GM12873 (cell line): ENCODE measurements around the gene NEUROG1.

Experiments used
- TF ChIP-seq, protein P1 (sequence below): IDR thresholded peaks from 2 replicates; pipeline ENCODE4 v1.5.1; 2012; ENCODE audit warnings: low read depth, mild to moderate bottlenecking, moderate library complexity, low read length, control low read depth; ENCODE audit not compliant: insufficient read depth; ENCODE audit errors: missing control alignments

The NEUROG1 gene

DNA sequence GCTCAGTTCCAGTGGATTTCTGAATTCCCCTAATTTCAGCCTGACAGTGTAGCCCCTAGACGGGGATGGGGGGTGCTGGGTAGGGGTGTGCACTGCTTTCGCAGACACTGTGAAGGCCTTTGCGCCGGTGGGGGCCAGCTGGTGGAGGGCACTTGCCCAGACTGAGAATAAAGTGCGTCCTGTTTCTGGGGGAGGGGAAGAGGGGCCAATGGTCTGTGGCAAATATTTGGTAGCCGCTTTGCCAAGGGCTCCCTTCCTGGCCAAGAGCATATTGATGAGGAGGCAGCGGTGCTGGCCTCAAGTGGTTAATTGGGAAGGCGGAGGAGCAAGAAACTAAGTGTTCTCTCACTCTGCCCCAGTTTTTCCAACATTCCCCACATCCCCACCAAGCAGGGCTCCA, 41.7 kb upstream of the NEUROG1 start:
- TF ChIP-seq, protein P1, sequence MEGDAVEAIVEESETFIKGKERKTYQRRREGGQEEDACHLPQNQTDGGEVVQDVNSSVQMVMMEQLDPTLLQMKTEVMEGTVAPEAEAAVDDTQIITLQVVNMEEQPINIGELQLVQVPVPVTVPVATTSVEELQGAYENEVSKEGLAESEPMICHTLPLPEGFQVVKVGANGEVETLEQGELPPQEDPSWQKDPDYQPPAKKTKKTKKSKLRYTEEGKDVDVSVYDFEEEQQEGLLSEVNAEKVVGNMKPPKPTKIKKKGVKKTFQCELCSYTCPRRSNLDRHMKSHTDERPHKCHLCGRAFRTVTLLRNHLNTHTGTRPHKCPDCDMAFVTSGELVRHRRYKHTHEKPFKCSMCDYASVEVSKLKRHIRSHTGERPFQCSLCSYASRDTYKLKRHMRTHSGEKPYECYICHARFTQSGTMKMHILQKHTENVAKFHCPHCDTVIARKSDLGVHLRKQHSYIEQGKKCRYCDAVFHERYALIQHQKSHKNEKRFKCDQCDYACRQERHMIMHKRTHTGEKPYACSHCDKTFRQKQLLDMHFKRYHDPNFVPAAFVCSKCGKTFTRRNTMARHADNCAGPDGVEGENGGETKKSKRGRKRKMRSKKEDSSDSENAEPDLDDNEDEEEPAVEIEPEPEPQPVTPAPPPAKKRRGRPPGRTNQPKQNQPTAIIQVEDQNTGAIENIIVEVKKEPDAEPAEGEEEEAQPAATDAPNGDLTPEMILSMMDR: no peak

DNA sequence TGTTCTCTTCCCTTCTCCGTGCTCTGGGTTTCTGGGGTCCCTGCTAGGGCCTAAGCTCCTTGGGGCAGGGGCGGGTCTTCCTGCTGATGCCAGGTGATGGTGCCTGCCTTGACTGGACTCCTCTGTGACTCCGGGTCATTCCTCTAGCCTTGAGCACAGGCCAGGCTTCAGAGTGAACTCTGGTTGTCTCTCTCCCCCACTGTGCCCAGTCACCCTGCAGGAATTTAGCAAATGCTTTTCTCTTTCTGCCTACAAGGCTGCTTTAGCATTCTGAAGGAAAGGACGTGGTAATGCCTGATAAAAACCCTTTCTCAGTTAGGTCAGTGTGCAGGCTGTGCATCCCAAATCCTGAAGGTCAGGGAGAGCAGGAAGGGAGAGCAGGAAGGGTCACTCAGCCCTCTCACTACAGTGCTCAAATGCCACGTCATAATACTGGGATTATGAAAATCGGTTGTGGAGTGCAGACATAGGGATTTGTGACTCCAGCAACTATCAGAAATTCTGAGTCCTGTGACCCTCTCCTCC, 40.4 kb upstream of the NEUROG1 start:
- TF ChIP-seq, protein P1: no peak

DNA sequence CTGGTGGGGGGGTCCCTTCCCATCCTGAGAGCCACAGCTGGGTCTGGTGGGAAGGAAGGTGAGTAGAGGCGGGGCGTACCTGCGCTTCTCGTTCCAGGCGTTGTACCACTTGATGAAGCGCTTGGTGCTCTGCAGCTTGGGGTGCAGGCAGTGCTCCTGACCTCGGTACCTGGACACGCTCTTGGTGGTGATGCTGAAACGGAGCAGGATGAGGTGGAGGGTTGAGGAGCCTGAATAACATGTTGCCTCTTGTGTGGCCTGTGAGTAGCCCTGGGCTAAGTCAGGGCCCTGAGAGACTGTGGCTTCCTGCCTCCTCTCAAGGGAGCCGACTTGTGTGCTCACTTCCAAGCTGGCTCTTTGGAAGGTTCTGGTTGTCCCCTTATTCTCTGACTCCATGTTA, 38.7 kb upstream of the NEUROG1 start:
- TF ChIP-seq, protein P1: no peak

DNA sequence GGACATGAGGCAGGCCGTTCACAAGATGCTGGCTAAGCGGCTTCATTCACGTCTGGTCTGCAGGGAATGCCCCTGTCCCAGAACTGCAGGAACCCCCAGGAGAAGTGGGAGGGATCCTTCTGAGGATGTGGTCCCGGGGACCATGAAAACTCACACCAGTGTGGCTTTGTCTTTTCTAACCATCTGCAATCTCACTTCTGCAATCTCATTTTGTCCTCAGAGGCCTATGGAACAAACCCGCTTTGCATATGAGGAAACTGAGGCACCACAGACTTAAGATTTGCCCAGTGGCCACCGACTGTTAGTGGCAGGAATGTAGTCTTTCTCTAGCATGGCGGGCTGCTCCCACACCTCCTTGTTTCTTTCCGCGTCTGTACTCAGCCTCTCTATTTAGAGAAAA, 36.1 kb upstream of the NEUROG1 start:
- TF ChIP-seq, protein P1: no peak

DNA sequence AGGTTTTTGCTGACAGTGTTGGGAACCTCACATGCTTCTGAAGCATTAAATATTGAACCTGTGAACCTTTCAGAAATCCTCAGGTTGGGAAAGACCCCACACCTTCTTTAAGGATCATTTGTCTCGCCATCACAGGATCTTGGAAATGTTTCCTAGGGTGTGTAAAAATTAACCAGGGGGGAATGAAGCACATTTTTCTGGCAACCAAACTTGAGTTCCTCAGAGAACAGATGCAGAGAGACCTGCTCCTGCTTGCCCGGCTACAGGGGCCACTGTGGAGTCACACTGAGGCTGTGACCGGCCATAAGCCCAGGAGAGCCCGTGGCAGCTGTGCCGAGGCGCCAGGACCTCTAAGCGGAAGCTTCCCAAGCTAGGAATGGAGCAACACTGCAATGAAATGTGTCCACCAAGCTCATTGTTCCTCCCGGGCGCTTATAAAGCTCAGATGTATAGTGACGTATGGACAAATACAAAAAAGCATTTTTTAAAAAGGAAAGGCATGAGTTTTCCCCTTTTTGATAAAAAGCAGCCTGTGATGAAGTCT, 35.4 kb upstream of the NEUROG1 start:
- TF ChIP-seq, protein P1: no peak

DNA sequence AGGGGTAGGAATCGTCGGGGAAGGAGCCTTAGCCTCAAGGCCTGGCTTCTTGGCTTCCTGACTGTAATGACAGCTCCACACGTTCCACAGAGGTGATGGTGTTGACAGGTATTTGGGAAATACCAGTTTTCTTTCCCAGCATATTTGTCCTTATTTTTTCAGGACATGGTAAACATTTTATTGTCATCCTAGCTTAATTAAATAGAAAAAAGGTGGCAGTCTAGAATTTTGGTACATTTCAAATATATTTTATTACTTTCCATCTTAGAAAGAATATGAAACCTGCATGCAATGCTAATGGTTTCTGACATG, 34.6 kb upstream of the NEUROG1 start:
- TF ChIP-seq, protein P1: no peak

DNA sequence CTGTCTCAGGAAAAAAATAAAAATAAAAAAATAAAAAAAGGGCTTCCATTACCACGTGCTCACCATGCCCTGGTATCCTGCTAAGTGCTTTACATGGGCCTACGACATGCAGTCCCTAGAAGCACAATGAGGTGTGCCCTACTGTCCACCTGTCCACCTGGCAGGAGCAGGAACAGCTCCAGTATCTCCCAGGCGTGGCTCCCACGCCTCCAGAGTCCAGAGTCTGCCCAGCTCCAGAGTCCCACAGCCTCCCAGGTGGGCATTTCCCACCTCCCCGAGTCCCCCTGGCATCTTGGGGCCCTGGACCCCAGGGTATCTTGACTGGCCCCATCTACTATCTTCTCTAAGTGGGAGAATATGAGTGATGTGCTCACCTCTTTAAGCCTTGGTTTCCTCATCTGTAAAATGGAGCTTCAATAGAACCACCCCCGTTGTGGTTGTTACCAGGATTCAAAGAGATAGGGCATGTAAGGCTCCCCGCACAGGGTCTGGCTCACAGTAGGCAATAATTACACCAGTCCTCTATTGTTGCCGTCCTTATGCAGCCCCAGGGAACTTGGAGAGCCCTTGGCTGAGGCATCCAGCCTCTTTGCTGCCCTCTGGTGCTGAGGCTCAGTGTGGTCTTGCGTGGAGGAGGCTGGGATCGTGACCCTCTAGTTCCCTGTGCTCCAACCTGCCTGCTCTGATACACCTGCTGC, 34.1 kb upstream of the NEUROG1 start:
- TF ChIP-seq, protein P1: peak; percentile 67
